Panc1 (cell line): ENCODE results near the gene ACACB.

Source experiments
- SIN3A ChIP-seq: IDR thresholded peaks from 2 replicates; pipeline ENCODE4 v1.6.1; 2012; ENCODE audit warnings: low read depth, mild to moderate bottlenecking, low read length, moderate library complexity, borderline replicate concordance; ENCODE audit not compliant: insufficient read depth
- TF ChIP-seq, protein P1 (sequence below): fragments of 450-650 bp; IDR thresholded peaks from 2 replicates; pipeline ENCODE4 v1.5.1; 2017; ENCODE audit warnings: mild to moderate bottlenecking

DNA sequence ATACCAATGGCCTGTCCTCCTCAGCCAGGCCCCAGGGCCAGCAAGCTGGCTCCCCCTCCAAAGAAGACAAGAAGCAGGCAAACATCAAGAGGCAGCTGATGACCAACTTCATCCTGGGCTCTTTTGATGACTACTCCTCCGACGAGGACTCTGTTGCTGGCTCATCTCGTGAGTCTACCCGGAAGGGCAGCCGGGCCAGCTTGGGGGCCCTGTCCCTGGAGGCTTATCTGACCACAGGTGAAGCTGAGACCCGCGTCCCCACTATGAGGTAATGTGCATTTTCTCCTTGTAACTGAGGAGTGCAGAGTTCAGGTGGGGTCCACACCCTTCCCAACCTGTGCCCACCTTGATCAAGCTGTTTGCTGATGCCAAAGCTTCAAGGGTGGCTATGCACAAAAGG is 23.4 kb downstream of the ACACB start:
- TF ChIP-seq, protein P1, sequence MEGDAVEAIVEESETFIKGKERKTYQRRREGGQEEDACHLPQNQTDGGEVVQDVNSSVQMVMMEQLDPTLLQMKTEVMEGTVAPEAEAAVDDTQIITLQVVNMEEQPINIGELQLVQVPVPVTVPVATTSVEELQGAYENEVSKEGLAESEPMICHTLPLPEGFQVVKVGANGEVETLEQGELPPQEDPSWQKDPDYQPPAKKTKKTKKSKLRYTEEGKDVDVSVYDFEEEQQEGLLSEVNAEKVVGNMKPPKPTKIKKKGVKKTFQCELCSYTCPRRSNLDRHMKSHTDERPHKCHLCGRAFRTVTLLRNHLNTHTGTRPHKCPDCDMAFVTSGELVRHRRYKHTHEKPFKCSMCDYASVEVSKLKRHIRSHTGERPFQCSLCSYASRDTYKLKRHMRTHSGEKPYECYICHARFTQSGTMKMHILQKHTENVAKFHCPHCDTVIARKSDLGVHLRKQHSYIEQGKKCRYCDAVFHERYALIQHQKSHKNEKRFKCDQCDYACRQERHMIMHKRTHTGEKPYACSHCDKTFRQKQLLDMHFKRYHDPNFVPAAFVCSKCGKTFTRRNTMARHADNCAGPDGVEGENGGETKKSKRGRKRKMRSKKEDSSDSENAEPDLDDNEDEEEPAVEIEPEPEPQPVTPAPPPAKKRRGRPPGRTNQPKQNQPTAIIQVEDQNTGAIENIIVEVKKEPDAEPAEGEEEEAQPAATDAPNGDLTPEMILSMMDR, result no peak
- no peak for TF ChIP-seq SIN3A
